Measurements from ENCODE around the gene EGR2.

Gene EGR2

DNA sequence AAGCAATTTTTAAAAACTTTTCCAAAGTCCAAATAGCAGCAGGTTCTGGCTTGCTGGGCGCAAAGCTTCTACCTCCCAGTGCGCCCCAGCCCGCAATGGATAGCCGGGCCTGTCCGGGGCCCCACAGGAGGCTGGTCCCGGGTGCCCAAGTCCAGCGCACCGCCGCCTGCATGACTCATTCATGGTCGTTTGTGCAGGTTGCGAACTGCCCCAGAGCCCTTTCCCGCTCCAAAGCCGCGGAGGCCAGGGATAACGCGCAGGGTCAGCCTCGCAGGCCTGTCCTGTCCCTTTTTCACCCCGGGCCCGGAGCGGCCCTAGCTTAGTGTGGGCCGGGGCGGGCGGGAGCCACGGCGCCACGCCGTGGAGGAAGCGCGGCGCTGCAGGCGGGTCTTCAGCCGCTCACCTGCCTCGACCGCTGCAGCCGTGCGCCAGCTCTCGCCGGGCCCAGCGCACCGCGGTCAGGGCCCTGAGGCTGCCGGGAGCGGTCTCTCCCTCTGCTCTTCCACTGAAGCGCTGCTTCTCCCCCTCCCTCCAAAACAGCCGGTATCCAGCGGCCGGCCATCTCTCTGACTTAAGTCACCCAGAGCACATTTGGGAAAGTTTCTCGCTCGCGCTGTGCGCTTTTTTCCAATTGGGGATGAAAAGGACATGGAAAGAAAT is 1.7 kb upstream of the EGR2 start:
- peak; percentile 87 for DNase-seq (ENCODE audit: low spot score)

DNA sequence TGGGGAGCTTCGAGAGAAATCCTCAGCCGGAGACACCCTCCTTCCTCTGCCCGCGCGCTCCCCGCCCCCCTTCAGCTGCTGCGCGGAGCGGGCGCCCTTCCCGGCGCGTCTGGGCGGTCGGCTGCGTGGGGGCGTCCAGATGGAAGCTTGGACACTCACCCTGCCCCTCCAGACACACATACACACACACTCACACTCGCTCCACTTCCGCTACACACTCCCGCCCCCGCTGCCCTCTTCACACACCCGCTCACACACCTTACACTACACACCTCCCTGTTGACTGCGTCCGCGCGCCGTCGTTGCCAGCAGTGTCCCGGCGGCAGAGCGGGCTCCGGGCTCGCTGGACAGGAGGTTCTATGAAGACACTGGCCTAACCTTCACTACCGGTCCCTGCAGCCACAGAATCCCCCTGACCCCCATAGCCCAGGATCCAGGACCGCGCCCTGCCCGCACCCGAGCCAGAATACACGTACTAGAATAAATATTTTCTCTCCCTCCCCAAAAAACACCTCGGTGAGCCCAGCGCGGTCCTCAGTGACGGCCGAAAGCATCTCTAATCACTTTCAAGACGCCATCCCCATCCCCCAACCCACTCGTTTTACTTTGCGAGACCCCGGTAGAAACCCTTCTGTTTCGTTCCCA is 1.1 kb upstream of the EGR2 start:
- peak; percentile 37 for DNase-seq (ENCODE audit: low spot score)

DNA sequence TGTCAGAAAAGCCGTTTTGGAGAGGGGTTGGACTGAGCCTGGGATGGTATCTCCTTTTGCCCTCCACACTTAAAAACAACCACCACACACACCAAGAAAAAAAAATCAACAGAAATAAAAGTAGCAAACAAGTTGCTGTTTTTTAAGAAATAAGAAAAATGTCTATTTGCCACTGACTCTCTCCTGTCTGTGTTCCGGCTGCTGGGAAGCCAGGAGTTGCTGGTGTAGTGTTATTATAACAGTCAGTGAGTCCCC is 163 bp downstream of the EGR2 start:
- no peak for DNase-seq (ENCODE audit: low spot score)

DNA sequence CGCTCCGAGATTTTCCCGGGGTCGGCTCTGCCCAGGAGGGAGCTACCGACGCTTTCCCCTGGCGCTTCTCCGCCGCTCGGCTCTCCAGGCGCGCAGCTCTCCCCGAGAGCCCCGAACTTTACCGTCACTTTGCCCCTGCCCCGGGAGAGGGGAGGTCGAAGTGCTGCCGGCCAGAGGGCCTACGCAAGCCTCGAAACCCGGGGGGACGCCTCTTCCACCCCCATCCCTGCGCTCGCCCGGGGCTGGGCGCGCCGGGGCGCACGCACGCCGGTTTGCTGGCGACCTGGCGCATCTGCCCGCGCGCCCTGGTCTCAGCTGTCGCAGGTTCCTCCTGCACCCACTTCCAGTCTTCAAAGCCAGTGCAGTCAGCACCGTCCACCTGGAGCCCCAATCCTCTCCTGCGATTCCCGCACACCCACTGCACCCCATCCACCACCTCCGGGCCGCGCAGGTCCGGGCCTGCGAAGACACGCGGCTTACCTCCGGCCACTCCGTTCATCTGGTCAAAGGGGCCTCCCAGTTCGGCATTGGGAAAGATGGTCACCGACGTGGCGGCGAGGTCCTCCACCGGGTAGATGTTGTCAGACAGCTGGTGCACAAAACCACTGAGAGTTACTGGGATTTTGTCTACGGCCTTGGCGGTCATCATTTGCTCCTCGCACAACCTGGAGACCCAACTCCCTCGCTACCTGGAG is 638 bp downstream of the EGR2 start:
- DNase-seq (ENCODE audit: low spot score): peak; percentile 20

DNA sequence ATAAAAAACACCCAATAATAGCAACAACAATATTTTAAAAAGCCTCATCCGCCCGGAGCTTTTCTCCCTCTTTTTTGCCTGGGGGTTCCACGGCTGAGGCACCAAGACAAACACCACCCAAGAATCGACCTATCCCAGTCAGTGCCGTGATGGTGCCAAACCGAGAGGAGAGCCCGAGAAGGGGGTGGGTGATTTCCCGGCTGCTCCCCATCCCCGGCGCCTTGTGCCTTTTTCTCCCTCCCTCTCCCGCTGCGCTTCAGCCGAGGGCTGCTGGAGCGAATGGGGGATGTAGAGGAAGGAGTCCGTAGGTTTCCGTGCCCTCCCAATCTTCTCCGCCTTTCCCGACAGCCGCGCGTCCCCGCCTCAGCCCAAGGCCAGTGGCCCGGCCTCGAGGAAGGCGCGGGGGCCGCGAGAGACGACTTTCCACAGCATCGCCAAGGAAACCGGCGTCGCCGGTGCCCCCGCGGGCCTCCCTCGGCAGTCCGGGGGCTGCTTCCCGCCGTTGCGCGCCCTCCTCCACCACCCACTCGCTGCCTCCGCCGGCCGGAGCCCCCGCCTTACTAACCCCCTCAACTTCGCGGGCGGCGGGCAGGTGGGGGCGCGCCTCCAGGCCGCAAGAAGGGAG is 1.3 kb downstream of the EGR2 start:
- no peak for DNase-seq (ENCODE audit: low spot score)

DNA sequence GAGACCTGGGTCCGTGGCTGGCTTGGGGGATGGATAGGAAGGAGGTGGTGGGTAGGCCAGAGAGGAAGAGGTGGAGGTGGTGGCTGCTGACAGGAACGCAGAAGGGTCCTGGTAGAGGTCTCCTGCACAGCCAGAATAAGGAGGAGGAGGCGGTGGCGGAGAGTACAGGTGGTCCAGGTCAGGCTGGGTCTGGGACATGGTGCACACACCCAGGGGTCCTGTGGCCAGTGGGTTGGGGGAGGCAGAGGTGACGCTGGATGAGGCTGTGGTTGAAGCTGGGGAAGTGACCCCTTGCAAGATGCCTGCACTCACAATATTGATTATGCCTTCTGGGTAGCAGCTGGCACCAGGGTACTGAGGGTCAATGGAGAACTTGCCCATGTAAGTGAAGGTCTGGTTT is 2.2 kb downstream of the EGR2 start:
- DNase-seq (ENCODE audit: low spot score): no peak

DNA sequence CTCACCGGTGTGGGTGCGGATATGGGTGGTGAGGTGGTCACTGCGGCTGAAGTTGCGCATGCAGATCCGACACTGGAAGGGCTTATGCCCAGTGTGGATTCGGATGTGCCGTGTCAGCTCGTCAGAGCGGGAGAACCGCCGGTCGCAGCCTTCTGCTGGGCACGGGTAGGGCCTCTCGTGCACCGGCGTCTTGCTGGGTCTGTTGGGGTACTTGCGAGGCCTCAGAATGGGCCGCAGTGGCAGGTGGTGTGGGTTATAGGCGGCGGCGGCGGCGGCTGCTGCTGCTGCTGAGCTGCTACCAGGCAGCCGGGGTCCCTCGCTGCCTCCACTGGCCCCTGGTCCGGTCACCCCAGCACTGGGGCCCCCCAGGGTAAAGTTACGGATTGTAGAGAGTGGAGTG is 2.7 kb downstream of the EGR2 start:
- no peak for DNase-seq (ENCODE audit: low spot score)

DNA sequence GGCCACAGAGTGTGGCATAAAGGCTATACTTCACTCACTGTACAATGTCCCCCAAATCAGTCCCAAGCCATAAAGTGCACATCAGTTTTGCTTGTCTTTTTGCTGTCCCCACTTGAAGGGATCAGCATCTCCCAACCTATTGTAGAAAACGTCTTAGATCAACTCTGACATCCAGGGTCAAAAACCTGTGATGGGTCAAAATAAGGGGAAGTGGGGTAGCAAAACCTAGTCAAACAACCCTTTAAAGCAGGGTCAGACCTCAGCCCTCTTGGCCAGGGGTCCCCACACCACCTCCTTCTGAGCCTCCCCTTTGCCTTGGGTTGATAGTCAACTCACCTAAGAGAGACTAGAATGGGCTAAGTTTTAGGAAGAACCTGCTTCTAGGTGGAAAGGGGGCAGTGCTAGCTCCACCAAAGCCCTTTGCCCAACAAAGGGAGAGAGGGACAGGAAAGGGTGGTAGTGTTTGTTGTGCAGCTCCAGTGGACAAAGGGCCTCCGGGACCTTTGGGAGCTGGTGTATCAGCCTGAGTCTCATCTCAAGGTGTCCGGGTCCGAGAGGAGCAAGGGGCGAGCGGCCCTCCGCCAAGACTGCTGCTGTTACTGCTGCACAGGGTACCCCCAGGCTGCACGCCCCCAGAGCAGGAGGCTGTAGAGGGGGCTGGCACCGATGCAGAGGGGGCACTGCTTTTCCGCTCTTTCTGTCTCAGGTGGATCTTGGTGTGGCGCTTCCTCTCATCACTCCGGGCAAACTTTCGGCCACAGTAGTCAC is 3.3 kb downstream of the EGR2 start:
- DNase-seq (ENCODE audit: low spot score): no peak

DNA sequence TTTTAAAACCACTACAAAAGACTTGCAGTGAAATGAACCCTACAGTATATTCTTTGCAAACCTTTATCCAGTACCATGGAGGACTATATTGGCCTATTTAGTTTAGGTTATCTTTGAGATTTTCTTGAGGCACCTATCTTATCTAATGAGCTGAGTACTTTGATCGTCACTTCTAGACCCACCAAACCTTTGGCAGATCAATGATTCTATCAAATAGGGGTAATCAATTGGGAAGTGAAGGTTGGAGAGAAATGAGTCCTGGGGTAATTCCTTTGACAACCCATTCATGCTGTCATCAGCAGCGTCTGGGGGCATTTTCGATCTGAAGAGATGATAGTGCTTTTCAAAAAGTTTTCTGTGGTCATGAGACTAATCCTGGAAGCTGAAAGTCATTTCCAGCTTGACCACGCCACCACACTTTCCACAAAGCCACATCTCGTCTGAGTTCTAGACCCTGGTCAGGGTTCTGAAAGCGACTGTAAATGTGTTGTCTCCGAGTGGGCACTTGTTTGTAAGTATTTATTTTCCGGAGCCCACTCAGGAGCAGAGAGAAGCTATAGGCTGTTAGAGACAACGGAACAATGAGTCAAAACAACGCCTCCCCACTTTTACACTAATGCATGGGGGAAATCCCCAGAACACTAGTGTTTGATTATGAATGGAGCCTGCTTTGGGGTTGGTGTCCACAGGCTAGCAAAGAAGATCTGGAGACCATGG is 4.8 kb downstream of the EGR2 start:
- no peak for DNase-seq (ENCODE audit: low spot score)

DNA sequence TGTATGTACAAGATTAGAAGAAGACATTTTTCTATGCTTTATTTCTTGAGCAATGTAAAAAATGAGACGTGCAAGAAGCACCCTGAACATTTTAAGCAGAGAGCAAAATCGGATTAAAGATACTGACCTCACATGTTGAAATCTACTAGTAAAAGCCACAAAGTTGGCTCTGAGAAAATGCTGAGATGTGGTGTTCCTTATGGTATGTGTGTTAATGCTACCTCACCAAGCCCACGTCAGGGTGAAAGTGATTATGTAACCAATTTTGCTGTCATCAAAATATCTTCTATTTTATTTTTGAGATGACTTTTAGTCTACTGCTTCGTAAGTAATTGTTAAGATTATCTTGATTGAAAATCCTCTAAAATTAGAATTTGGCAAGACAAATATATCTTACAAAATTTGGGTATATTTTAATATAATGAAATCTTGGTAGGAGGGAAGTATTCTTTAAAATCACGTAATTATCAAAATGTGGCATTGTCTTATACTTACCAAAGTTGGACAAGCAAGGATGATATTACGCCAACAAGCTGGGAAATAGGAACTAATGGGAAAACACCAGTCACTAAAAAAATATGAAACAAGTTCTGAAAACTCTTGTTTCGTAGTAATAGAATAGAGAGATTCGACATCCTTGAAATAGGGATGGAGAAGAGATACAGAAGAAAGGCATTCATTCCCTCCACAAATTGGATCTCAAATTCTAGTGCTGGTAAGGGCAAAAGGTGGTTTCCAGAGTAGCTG is 5.8 kb downstream of the EGR2 start:
- DNase-seq (ENCODE audit: low spot score): no peak

DNA sequence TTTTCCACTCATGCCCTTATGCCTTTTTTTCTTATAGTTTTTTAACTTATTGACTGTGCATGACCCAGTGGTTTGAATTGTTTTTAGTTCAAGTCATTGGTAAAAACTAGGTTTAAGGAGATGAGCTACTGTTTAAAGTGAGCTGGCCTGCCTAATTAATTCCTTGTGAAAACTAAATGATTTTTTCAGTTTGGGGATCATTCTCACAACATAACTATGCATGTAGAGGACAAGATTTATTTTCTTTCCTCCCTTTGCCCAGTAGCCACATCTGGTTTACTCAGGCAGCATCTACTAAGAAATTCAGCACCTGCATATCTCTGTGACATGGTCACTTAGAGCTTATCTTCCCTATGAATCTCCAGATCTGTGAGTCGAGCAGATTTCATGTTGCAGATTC is 9.9 kb downstream of the EGR2 start:
- no peak for DNase-seq (ENCODE audit: low spot score)

DNA sequence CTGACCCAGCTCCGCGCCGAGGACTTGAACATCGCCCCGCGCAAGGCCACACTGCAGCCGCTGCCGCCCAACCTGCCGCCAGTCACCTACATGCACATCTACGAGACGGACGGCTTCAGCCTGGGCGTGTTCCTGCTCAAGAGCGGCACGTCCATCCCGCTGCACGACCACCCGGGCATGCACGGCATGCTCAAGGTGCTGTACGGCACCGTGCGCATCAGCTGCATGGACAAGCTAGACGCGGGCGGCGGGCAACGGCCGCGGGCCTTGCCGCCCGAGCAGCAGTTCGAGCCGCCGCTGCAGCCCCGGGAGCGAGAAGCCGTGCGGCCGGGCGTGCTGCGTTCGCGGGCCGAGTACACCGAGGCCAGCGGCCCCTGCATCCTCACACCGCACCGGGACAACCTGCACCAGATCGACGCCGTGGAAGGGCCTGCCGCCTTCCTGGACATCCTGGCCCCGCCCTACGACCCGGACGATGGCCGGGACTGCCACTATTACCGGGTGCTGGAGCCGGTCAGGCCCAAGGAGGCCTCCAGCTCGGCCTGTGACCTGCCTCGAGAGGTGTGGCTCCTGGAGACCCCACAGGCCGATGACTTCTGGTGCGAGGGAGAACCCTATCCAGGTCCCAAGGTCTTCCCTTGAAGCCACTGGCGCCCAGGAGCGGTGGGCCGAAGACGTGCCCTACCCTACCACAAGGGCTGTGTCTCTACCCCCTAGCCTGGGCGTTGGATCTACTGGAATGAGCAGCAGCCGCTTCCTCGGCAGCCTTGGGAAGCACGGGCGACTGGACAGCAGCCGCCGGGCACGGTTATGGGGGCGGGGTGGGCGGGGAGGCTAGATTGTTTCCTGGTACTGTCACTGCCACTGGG is 10.7 kb downstream of the EGR2 start:
- DNase-seq (ENCODE audit: low spot score): peak; percentile 33

DNA sequence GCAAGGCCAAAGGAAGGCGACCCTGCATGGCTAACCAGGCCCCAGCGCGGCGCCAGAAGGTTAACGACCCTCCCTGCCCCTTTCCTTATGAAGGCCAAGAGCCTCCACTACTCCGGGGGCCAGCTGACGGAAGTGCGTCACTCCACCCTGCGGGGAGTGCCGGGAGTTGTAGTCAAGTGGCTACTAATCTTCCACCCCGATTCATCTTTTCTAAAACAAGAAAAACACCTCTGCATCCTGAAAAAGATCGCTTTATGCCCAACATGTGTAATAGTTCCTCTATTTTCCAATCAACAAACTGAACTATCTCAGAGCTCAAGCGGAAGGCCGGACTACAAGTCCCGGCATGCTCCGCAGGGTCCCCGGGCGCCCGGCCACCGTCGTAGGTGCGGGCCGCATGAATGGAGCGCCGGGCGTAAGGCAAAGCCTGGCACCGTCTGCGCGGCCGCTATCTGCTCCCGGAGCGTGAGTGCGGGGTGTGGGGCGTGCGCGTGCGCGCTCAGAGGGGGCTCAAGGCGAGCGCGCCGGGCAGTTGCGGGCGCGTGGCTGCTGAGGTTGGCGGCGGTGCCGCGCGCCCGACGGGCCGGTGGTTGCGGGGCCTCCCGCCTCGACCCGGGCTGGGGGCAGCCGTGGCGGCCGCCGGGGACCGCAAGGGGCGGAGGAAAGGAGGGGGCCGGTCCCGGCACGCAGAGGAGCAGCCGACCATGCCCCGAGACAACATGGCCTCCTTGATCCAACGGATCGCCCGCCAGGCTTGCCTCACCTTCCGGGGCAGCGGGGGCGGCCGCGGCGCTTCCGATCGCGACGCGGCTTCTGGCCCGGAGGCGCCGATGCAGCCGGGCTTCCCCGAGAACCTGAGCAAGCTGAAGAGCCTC is 11.6 kb downstream of the EGR2 start, which contains the start of gene ADO:
ADO (plus strand) TSS at position 365 of the 875 bp plus-strand sequence; CDS start at position 705, 340 bp downstream.
- peak; percentile 68 for DNase-seq (ENCODE audit: low spot score)

DNA sequence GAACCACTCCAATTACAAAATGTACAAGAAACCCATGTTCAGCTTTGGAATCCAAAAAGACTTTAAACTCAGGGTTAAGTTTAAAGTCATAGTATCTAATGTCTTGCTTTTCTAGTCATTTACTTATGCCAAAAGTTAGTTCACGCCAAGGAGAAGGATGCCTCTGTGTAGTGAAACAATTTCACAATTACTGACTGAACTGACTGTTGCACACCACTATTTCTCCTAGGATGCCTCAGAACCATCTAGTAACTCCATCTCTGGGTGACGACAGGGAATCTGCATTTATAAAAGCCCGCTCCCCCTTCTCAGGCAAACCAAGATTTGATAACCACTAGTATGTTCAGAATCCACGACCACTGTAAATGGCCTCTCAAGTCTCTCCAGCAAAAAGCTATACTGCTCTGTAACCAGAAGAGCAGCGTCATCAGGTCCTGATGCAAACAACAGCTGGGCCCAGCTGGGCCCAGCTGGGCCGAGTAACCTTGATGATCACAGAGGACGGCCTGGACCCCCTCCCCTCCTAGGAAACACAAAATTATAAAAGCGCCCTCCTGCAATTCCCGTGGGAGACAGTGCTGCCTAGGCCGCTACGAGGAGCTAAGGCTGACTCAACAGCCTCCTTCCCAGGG is 12.3 kb downstream of the EGR2 start:
- no peak for DNase-seq (ENCODE audit: low spot score)

DNA sequence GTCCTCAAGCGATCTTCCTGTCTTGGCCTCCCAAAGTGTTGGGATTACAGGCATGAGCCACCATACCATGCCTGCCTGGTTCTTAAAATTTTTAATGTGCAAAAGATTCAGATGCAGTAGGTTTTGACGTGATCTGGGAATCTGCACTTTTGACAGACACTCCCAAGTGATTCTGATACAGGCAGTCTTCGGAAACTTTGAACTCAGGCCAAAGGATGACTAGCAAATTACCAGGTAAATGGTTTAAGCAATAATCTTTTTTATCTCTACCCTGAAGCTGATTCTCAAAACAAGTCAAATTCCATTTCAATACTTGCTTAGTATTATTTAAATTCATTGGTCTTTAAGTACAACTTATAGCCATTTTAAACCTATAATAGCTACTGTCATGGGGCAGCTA is 14.3 kb downstream of the EGR2 start:
- no peak for DNase-seq (ENCODE audit: low spot score)

DNA sequence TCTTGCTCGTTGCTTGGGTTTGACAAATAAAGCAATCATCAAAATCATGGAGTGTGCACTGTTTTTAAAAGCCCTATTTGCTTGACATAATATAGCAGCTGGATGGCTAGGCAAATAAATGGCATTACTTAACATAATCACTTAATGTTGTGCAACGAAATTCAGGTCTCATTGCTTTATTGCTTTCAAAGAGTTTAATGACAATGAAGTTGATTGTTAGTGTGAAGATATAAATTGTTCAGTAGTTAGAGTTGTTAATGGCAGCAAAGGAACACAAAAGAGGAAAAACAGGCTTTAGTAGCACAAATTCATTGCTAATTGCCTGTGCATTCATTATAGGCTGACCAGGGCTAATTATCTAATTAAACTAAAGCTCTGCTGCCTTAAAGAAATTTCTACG is 19.3 kb downstream of the EGR2 start:
- DNase-seq (ENCODE audit: low spot score): no peak

DNA sequence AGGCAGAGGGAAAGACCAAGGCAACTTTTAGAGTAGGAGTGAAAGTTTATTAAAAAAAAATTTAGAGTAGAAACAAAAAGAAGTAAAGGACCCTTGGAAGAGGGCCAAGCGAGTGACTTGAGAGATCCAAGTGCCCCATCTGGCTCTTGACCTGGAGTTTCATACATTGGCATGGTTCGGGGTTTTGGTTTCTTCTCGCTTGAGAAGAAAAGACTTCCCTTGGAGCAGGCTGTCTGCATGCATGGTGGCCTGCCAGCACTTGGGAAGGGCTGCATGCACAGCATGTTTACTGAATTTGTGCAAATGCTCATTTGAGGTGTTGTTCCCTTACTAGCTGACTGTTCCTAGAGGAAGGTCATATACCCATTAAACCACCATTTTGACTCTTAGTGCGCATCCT is 20.4 kb downstream of the EGR2 start:
- DNase-seq (ENCODE audit: low spot score): no peak

DNA sequence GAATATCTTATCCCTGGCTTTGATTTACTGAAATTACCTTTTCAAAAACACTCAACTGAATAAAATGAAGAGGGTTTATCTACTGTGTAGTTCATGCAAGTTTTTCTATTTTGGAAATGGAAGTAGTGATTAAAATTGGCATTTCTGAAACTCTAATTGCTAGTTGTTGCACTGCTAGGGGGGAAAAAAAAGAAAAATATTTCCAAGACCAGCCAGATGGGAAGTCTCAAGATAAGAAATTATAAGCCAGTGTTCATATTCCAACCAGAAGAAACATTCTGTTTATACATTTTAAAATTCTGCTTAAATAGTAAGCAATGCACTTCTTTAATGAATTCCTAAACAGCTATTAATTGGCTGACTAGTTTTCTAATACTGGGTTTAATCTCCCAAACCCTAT is 21.1 kb downstream of the EGR2 start:
- no peak for DNase-seq (ENCODE audit: low spot score)

DNA sequence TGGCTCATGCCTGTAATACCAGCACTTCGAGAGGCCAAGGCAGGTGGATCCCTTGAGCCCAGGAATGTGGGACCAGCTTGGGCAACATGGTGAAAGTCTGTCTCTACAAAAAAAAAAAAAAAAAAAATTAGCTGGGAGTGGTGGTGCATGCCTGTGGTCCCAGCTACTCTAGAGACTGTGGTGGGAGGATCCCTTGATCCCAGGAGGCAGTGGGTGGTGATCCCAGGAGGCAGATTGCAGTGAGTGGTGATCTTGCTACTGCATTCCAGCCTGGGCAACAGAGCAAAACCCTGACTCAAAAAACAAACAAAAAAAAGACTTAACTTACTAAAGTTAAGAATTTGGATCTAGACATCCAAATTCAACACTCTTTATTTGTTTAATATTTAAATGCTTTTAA is 21.9 kb downstream of the EGR2 start:
- DNase-seq (ENCODE audit: low spot score): no peak

Measured in HuH-7.5 (cell line).